Cardiac septum (tissue), 1 donor: ENCODE data around the gene CFAP77. TPM values are rescaled to one million over a fixed set of nuclear protein-coding genes. Genes with fewer than 3 reads are reported as not detected.
A peak's percentile ranks its signal among the peaks of the same experiment; 100 is the strongest.
"Not testable (repeated sequence)": the region's sequence is repeated elsewhere in the genome, so short reads cannot be mapped to it uniquely, and the experiment has no call there.

Experiments
- DNase-seq: peaks from one replicate; pipeline ENCODE4 v3.0.0-alpha.2; 2020; ENCODE audit warnings: low spot score
- intact Hi-C: fragments of 100-400 bp; cut with DNase I; formaldehyde crosslinking; loops from one replicate; pipeline ENCODE4 v1.14.0; 2022
- total RNA-seq: library from RNA; stranded (reverse); fragmentation: NEBNext Ultra II Directional; extraction: Animal tissue kit (Norgen Biotek cat#: 25700); gene quantifications from one replicate; pipeline ENCODE4 v1.2.1, GENCODE V29; 2021
- donor health status: DM: no; HTN: no; CAD: no.

The CFAP77 gene
- total RNA-seq, 1 donor from 2014 or later = 1.2 TPM

- intact Hi-C loops = no loop called here
These were observed 150.7 kb downstream of the CFAP77 start for GRCh38 chr9:132560616-132561202.

GRCh38 chr9:132562306-132562573 is 152.2 kb downstream of the CFAP77 start:
- intact Hi-C loops = no loop called here
- no peak for DNase-seq

More at GRCh38 chr9:132560616-132561202, 150.7 kb downstream of the CFAP77 start:
- DNase-seq = no peak

- intact Hi-C loops = no loop called here
- DNase-seq = no peak
These were observed 154.5 kb downstream of the CFAP77 start for GRCh38 chr9:132564526-132564925.

- intact Hi-C loops, DNase-seq: not testable (repeated sequence)
These were observed 158.8 kb downstream of the CFAP77 start for GRCh38 chr9:132568787-132569186.

GRCh38 chr9:132571806-132572600 is 162.0 kb downstream of the CFAP77 start:
- intact Hi-C loops = no loop called here
- no peak for DNase-seq

GRCh38 chr9:132572921-132573320 is 162.9 kb downstream of the CFAP77 start:
- DNase-seq = no peak
- intact Hi-C loops = no loop called here

- intact Hi-C loops = loop anchor here (1.0 to 2.0 kb wide), 2 partner anchors 68 to 164 kb away; partner anchors contain the start of gene CFAP77
These were observed 165.1 kb downstream of the CFAP77 start for GRCh38 chr9:132575005-132575609.

GRCh38 chr9:132575811-132576210 is 165.8 kb downstream of the CFAP77 start:
- peak; percentile 70 for DNase-seq
- intact Hi-C loops = loop anchor here (1.0 to 2.0 kb wide), 2 partner anchors 69 to 165 kb away; partner anchors contain the start of gene CFAP77

More at GRCh38 chr9:132575005-132575609, 165.1 kb downstream of the CFAP77 start:
- DNase-seq = peak; percentile 77

GRCh38 chr9:132577119-132577518 is 167.1 kb downstream of the CFAP77 start:
- intact Hi-C loops = no loop called here
- DNase-seq = no peak

- intact Hi-C loops = no loop called here
- peak; percentile 50 for DNase-seq
These were observed 168.4 kb downstream of the CFAP77 start for GRCh38 chr9:132578367-132578932.

GRCh38 chr9:132579427-132579798 is 169.4 kb downstream of the CFAP77 start:
- no peak for DNase-seq
- intact Hi-C loops = no loop called here

- no peak for DNase-seq
- intact Hi-C loops = no loop called here
These were observed 172.3 kb downstream of the CFAP77 start, which contains the start of gene BARHL1 for GRCh38 chr9:132582276-132582785. TSS of gene BARHL1 (plus strand) at chr9:132582606. CDS start at chr9:132582798, 192 bp downstream.

- intact Hi-C loops = no loop called here
- peak; percentile 74 for DNase-seq
These were observed 173.0 kb downstream of the CFAP77 start for GRCh38 chr9:132582786-132583583.

- intact Hi-C loops = no loop called here
- peak; percentile 12 for DNase-seq
These were observed 173.7 kb downstream of the CFAP77 start for GRCh38 chr9:132583584-132584304.

GRCh38 chr9:132584601-132585560 is 174.9 kb downstream of the CFAP77 start:
- no peak for DNase-seq
- intact Hi-C loops = no loop called here

- DNase-seq = no peak
- intact Hi-C loops = no loop called here
These were observed 176.2 kb downstream of the CFAP77 start for GRCh38 chr9:132585954-132586829.
